K562 (cell line): Measurements from ENCODE around the gene RHEB. TPM values are rescaled to one million over a fixed set of nuclear protein-coding genes. Genes with fewer than 3 reads are reported as not detected.

ENCODE experiments used
- E4F1 ChIP-seq: fragments of 250-450 bp; sonication (Bioruptor Pico); IDR thresholded peaks from 2 replicates; pipeline ENCODE4 v1.5.0; 2021; ENCODE audit warnings: mild to moderate bottlenecking, borderline replicate concordance
- GTF2E2 ChIP-seq: fragments of 200-800 bp; sonication (Bioruptor generic); IDR thresholded peaks from 2 replicates; pipeline ENCODE4 v1.6.1; 2016; ENCODE audit warnings: missing genetic modification characterization, missing compliant biosample characterization
- HDAC8 ChIP-seq: fragments of 450-650 bp; IDR thresholded peaks from 2 replicates; pipeline ENCODE4 v1.6.1; 2016; ENCODE audit warnings: mild to moderate bottlenecking, missing genetic modification characterization, moderate library complexity, missing compliant biosample characterization
- MED1 ChIP-seq: sonication (generic); formaldehyde crosslinking; IDR thresholded peaks from 2 replicates; pipeline ENCODE4 v1.8.1; 2023; ENCODE audit warnings: missing genetic modification reagents, borderline replicate concordance
- PCBP1 ChIP-seq: fragments of 200-400 bp; formaldehyde crosslinking; IDR thresholded peaks from 2 replicates; pipeline ENCODE4 v1.6.1; 2018; ENCODE audit warnings: mild to moderate bottlenecking, low read depth, low read length; ENCODE audit not compliant: poor library complexity, severe bottlenecking
- RUNX1 ChIP-seq: sonication (generic); IDR thresholded peaks from 2 replicates; pipeline ENCODE4 v1.6.1; 2016; ENCODE audit warnings: antibody characterized with exemption, low read depth
- TARDBP ChIP-seq: fragments of 450-650 bp; IDR thresholded peaks from 2 replicates; pipeline ENCODE4 v1.6.1; 2016
- ZNF12 ChIP-seq: sonication (generic); formaldehyde crosslinking; IDR thresholded peaks from 2 replicates; pipeline ENCODE4 v1.4.0; 2020; ENCODE audit warnings: mild to moderate bottlenecking, missing genetic modification reagents
- ZNF583 ChIP-seq: fragments of 250-450 bp; sonication (Bioruptor Pico); IDR thresholded peaks from 2 replicates; pipeline ENCODE4 v1.4.0; 2020
- ZNF740 ChIP-seq, 3 experiments: fragments of 200-800 bp in 1 of 3; sonication (Bioruptor generic) in 1 of 3; sonication (generic) in 1 of 3; formaldehyde crosslinking in 1 of 3; IDR thresholded peaks; 2 replicates each; pipeline versions ENCODE4 v1.6.1 to v1.8.0; 2016 to 2022; ENCODE audit warnings: mild to moderate bottlenecking in 2 of 3, missing compliant biosample characterization in 2 of 3, missing genetic modification characterization in 2 of 3, missing genetic modification reagents in 1 of 3
- polyA plus RNA-seq, 8 experiments: library from polyadenylated mRNA; depleted of rRNA in 4 of 8; stranded (reverse) in 5 of 8; unstranded in 3 of 8; fragments of >200 nt; fragmentation: Nextera tagmentation in 2 of 8; fragmentation: Illumina TruSeq in 1 of 8; extraction: Ambion mirVana in 2 of 8; extraction: Trizol in 1 of 8; gene quantifications; 2 replicates each; pipeline versions ENCODE4 v1.2.1 to v1.2.3, GENCODE V29; 2011 to 2014; ENCODE audit warnings: inconsistent platforms in 1 of 8, missing spikeins in 1 of 8
- total RNA-seq, 7 experiments: library from RNA; depleted of rRNA in 6 of 7; stranded (reverse); fragments of >200 nt in 6 of 7; fragmentation: Illumina TruSeq in 2 of 7; extraction: Trizol in 2 of 7; gene quantifications; 2 replicates each; pipeline versions ENCODE4 v1.2.1 to v1.2.3, GENCODE V29; 2011 to 2021; ENCODE audit warnings: low replicate concordance in 1 of 7
- TF ChIP-seq, protein P1 (sequence below): sonication (generic); formaldehyde crosslinking; IDR thresholded peaks from 2 replicates; pipeline ENCODE4 v1.8.1; 2023; ENCODE audit warnings: mild to moderate bottlenecking, missing genetic modification reagents
- TF ChIP-seq, protein P2 (sequence below): sonication (generic); formaldehyde crosslinking; IDR thresholded peaks from 2 replicates; pipeline ENCODE4 v1.8.0; 2022; ENCODE audit warnings: mild to moderate bottlenecking, missing genetic modification reagents
- TF ChIP-seq, protein P3 (sequence below): sonication (generic); formaldehyde crosslinking; IDR thresholded peaks from 2 replicates; pipeline ENCODE4 v1.8.0; 2023; ENCODE audit warnings: missing genetic modification reagents, mild to moderate bottlenecking, borderline replicate concordance

The RHEB gene
- total and polyA plus RNA-seq, 9 of the 15 experiments (the other 6 are each of a cell fraction or from before 2014, with no cell fraction given), result 28.5 to 249 (median 182) TPM

GRCh38 chr7:151520419-151521261, 945 bp upstream of the RHEB start (continued):
- TF ChIP-seq ZNF740 (CRISPR knock-in tag; IDR thresholded peaks at IDR 0.05), result no peak
- peak in 1 of 2 experiments; percentile 63; a peak in 1 of 4 replicates for TF ChIP-seq ZNF740 (tag; IDR thresholded peaks at IDR 0.05)
- peak; percentile 27; the same call in 1 of the 2 replicates for TF ChIP-seq RUNX1
- TF ChIP-seq, protein P1, sequence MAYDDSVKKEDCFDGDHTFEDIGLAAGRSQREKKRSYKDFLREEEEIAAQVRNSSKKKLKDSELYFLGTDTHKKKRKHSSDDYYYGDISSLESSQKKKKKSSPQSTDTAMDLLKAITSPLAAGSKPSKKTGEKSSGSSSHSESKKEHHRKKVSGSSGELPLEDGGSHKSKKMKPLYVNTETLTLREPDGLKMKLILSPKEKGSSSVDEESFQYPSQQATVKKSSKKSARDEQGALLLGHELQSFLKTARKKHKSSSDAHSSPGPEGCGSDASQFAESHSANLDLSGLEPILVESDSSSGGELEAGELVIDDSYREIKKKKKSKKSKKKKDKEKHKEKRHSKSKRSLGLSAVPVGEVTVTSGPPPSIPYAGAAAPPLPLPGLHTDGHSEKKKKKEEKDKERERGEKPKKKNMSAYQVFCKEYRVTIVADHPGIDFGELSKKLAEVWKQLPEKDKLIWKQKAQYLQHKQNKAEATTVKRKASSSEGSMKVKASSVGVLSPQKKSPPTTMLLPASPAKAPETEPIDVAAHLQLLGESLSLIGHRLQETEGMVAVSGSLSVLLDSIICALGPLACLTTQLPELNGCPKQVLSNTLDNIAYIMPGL (CRISPR knock-in tag), result peak; percentile 10; the same call in 1 of the 2 replicates
- TF ChIP-seq, protein P2, sequence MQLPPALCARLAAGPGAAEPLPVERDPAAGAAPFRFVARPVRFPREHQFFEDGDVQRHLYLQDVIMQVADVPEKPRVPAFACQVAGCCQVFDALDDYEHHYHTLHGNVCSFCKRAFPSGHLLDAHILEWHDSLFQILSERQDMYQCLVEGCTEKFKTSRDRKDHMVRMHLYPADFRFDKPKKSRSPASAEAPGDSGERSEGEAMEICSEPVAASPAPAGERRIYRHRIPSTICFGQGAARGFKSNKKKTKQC, result 0 out of 2 replicates have a peak, but pooled peaks have one; percentile 12
- no peak for TF ChIP-seq ZNF12 (CRISPR knock-in tag)
- TF ChIP-seq PCBP1, result peak; percentile 54
- 0 out of 2 replicates have a peak, but pooled peaks have one; percentile 7 for TF ChIP-seq GTF2E2 (tag)
- peak; percentile 31; the same call in 1 of the 2 replicates for TF ChIP-seq HDAC8 (tag)
- 0 out of 2 replicates have a peak, but pooled peaks have one; percentile 61 for TF ChIP-seq TARDBP
- 0 out of 2 replicates have a peak, but pooled peaks have one; percentile 40 for TF ChIP-seq E4F1 (CRISPR knock-in tag)
- TF ChIP-seq MED1 (CRISPR knock-in tag), result peak; percentile 96
- peak; percentile 37; the same call in 1 of the 2 replicates for TF ChIP-seq ZNF583 (CRISPR knock-in tag)
- TF ChIP-seq, protein P3, sequence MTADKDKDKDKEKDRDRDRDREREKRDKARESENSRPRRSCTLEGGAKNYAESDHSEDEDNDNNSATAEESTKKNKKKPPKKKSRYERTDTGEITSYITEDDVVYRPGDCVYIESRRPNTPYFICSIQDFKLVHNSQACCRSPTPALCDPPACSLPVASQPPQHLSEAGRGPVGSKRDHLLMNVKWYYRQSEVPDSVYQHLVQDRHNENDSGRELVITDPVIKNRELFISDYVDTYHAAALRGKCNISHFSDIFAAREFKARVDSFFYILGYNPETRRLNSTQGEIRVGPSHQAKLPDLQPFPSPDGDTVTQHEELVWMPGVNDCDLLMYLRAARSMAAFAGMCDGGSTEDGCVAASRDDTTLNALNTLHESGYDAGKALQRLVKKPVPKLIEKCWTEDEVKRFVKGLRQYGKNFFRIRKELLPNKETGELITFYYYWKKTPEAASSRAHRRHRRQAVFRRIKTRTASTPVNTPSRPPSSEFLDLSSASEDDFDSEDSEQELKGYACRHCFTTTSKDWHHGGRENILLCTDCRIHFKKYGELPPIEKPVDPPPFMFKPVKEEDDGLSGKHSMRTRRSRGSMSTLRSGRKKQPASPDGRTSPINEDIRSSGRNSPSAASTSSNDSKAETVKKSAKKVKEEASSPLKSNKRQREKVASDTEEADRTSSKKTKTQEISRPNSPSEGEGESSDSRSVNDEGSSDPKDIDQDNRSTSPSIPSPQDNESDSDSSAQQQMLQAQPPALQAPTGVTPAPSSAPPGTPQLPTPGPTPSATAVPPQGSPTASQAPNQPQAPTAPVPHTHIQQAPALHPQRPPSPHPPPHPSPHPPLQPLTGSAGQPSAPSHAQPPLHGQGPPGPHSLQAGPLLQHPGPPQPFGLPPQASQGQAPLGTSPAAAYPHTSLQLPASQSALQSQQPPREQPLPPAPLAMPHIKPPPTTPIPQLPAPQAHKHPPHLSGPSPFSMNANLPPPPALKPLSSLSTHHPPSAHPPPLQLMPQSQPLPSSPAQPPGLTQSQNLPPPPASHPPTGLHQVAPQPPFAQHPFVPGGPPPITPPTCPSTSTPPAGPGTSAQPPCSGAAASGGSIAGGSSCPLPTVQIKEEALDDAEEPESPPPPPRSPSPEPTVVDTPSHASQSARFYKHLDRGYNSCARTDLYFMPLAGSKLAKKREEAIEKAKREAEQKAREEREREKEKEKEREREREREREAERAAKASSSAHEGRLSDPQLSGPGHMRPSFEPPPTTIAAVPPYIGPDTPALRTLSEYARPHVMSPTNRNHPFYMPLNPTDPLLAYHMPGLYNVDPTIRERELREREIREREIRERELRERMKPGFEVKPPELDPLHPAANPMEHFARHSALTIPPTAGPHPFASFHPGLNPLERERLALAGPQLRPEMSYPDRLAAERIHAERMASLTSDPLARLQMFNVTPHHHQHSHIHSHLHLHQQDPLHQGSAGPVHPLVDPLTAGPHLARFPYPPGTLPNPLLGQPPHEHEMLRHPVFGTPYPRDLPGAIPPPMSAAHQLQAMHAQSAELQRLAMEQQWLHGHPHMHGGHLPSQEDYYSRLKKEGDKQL (CRISPR knock-in tag), result 0 out of 2 replicates have a peak, but pooled peaks have one; percentile 52
